ENCODE data around the gene KRT33A. TPM values are rescaled to one million over a fixed set of nuclear protein-coding genes. Genes with fewer than 3 reads are reported as not detected.
"Not testable (repeated sequence)": the region's sequence is repeated elsewhere in the genome, so short reads cannot be mapped to it uniquely, and the experiment has no call there.

KRT33A gene
- total and polyA plus RNA-seq, 3 donors from 2014 or later = 0.50 to 3.1 (median 2.3) TPM

- no peak for DNase-seq
- H3K4me1 ChIP-seq = peaks cover 9% of the 10 kb centered on the region
- intact Hi-C loops (cut with DNase I; ENCODE audit: low total_unique reads) = no loop called here
Measured at GRCh38 chr17:41390411-41390938, 39.8 kb upstream of the KRT33A start.

GRCh38 chr17:41387670-41388069, 37.0 kb upstream of the KRT33A start:
- Histone ChIP-seq H3K4me3 (no peak overlapping the region), H3K27me3 (no peaks in the 10 kb centered on the region), H3K4me1 (no peaks in the 10 kb centered on the region), H3K36me3 (ENCODE audit: low read depth, missing control alignments) (no peaks in the 10 kb centered on the region), H3K9me3 (no peaks in the 10 kb centered on the region), H3K27ac (no peak overlapping the region)
- WGBS, 2 donors = 76 to 83% methylated on average over 4 of the region's 4 CpGs
- TF ChIP-seq POLR2A (IDR thresholded peaks at IDR 0.05) (no peak), CTCF (IDR thresholded peaks at IDR 0.05) (no peak)
- DNase-seq = no peak
- intact Hi-C loops (cut with DNase I; ENCODE audit: low total_unique reads) = no loop called here

More at GRCh38 chr17:41390411-41390938, 39.8 kb upstream of the KRT33A start:
- Histone ChIP-seq H3K4me3 (no peak overlapping the region), H3K36me3 (ENCODE audit: low read depth, missing control alignments) (no peaks in the 10 kb centered on the region), H3K27ac (no peak overlapping the region), H3K27me3 (no peaks in the 10 kb centered on the region), H3K9me3 (no peaks in the 10 kb centered on the region)
- TF ChIP-seq CTCF (IDR thresholded peaks at IDR 0.05) (no peak), POLR2A (IDR thresholded peaks at IDR 0.05) (no peak)
- 43 to 67% methylated on average over 7 of the region's 7 CpGs for WGBS, 2 donors

GRCh38 chr17:41386227-41386626, 35.6 kb upstream of the KRT33A start:
- TF ChIP-seq CTCF (IDR thresholded peaks at IDR 0.05) (no peak), POLR2A (IDR thresholded peaks at IDR 0.05) (no peak)
- WGBS, 2 donors = 96 to 98% methylated on average over 1 of the region's 1 CpG
- no peak for DNase-seq
- Histone ChIP-seq H3K36me3 (ENCODE audit: low read depth, missing control alignments) (no peaks in the 10 kb centered on the region), H3K9me3 (no peaks in the 10 kb centered on the region), H3K4me1 (no peaks in the 10 kb centered on the region), H3K27me3 (no peaks in the 10 kb centered on the region), H3K4me3 (no peak overlapping the region), H3K27ac (no peak overlapping the region)
- intact Hi-C loops (cut with DNase I; ENCODE audit: low total_unique reads) = no loop called here

- Histone ChIP-seq H3K36me3 (ENCODE audit: low read depth, missing control alignments) (no peaks in the 10 kb centered on the region), H3K9me3 (no peaks in the 10 kb centered on the region), H3K4me3 (no peak overlapping the region), H3K27me3 (no peaks in the 10 kb centered on the region), H3K4me1 (no peaks in the 10 kb centered on the region), H3K27ac (no peak overlapping the region)
- WGBS, 2 donors = 97% methylated on average over 1 of the region's 1 CpG
- intact Hi-C loops (cut with DNase I; ENCODE audit: low total_unique reads) = no loop called here
- DNase-seq = no peak
- TF ChIP-seq POLR2A (IDR thresholded peaks at IDR 0.05) = no peak
- no peak for TF ChIP-seq CTCF (IDR thresholded peaks at IDR 0.05)
Measured at GRCh38 chr17:41383690-41384089, 33.1 kb upstream of the KRT33A start.

GRCh38 chr17:41382394-41382793, 31.8 kb upstream of the KRT33A start:
- TF ChIP-seq CTCF (IDR thresholded peaks at IDR 0.05) = no peak
- no peak for TF ChIP-seq POLR2A (IDR thresholded peaks at IDR 0.05)
- no peaks in the 10 kb centered on the region for H3K27me3 ChIP-seq
- intact Hi-C loops (cut with DNase I; ENCODE audit: low total_unique reads) = no loop called here
- no peaks in the 10 kb centered on the region for H3K4me1 ChIP-seq
- 67 to 76% methylated on average over 1 of the region's 1 CpG for WGBS, 2 donors
- H3K27ac ChIP-seq = no peak overlapping the region
- H3K36me3 ChIP-seq (ENCODE audit: low read depth, missing control alignments) = no peaks in the 10 kb centered on the region
- no peak overlapping the region for H3K4me3 ChIP-seq
- H3K9me3 ChIP-seq = no peaks in the 10 kb centered on the region
- DNase-seq = no peak

GRCh38 chr17:41381943-41382342, 31.3 kb upstream of the KRT33A start, which contains the start of gene KRT34:
KRT34 (minus strand) TSS chr17:41382306; CDS start chr17:41382246, 60 bp downstream.
- intact Hi-C loops (cut with DNase I; ENCODE audit: low total_unique reads); H3K36me3 ChIP-seq (ENCODE audit: low read depth, missing control alignments); H3K27ac ChIP-seq; H3K4me3 ChIP-seq; DNase-seq; H3K4me1 ChIP-seq; H3K27me3 ChIP-seq; H3K9me3 ChIP-seq: not testable (repeated sequence)
- WGBS, 2 donors = 95 to 96% methylated on average over 8 to 13 of the region's 13 CpGs

- H3K4me3 ChIP-seq; intact Hi-C loops (cut with DNase I; ENCODE audit: low total_unique reads); DNase-seq; H3K9me3 ChIP-seq; H3K4me1 ChIP-seq; H3K36me3 ChIP-seq (ENCODE audit: low read depth, missing control alignments); H3K27me3 ChIP-seq; H3K27ac ChIP-seq: not testable (repeated sequence)
- 86 to 95% methylated on average over 7 of the region's 7 CpGs for WGBS, 2 donors
Measured at GRCh38 chr17:41380091-41380490, 29.5 kb upstream of the KRT33A start.
